HepG2 (cell line): ENCODE results near the gene S100A5. TPM values are rescaled to one million over a fixed set of nuclear protein-coding genes. Genes with fewer than 3 reads are reported as not detected.

ENCODE experiments used
- AGO1 ChIP-seq: fragments of 200-400 bp; formaldehyde crosslinking; IDR thresholded peaks from 2 replicates; pipeline ENCODE4 v1.6.1; 2017; ENCODE audit warnings: mild to moderate bottlenecking, low read depth, low read length, moderate library complexity; ENCODE audit not compliant: poor library complexity, severe bottlenecking
- AHDC1 ChIP-seq: sonication (generic); formaldehyde crosslinking; IDR thresholded peaks from 2 replicates; pipeline ENCODE4 v1.5.1; 2020; ENCODE audit warnings: mild to moderate bottlenecking, missing genetic modification reagents, borderline replicate concordance
- ARID2 ChIP-seq: sonication (generic); formaldehyde crosslinking; IDR thresholded peaks from 2 replicates; pipeline ENCODE4 v1.8.1; 2022; ENCODE audit warnings: mild to moderate bottlenecking, missing genetic modification reagents, borderline replicate concordance
- CSRNP2 ChIP-seq: sonication (generic); formaldehyde crosslinking; conservative IDR thresholded peaks from 2 replicates; pipeline ENCODE4 v1.8.0; 2022; ENCODE audit warnings: low read depth, missing genetic modification reagents
- FOSL2 ChIP-seq: sonication (generic); formaldehyde crosslinking; IDR thresholded peaks from 2 replicates; pipeline ENCODE4 v1.4.0; 2020; ENCODE audit warnings: missing genetic modification reagents
- HOMEZ ChIP-seq: IDR thresholded peaks from 2 replicates; pipeline ENCODE4 v1.6.1; 2016; ENCODE audit warnings: low read depth
- IKZF5 ChIP-seq: IDR thresholded peaks from 2 replicates; pipeline ENCODE4 v1.6.1; 2018; ENCODE audit warnings: missing genetic modification reagents, mild to moderate bottlenecking, missing compliant biosample characterization
- PCBP2 ChIP-seq: fragments of 200-400 bp; formaldehyde crosslinking; optimal IDR thresholded peaks from 2 replicates; pipeline ENCODE3; 2018; ENCODE audit warnings: low read length, low read depth; ENCODE audit not compliant: poor library complexity, severe bottlenecking
- PRPF4 ChIP-seq: fragments of 200-400 bp; formaldehyde crosslinking; IDR thresholded peaks from 2 replicates; pipeline ENCODE4 v1.6.1; 2016; ENCODE audit warnings: low read length, low read depth; ENCODE audit not compliant: poor library complexity, severe bottlenecking
- RXRB ChIP-seq: IDR thresholded peaks from 2 replicates; pipeline ENCODE4 v1.6.1; 2016; ENCODE audit warnings: borderline replicate concordance, missing genetic modification reagents, missing compliant biosample characterization
- XRCC5 ChIP-seq: fragments of 200-400 bp; formaldehyde crosslinking; optimal IDR thresholded peaks from 2 replicates; pipeline ENCODE3; 2017; ENCODE audit warnings: mild to moderate bottlenecking, low read length
- ZBTB43 ChIP-seq: sonication (generic); formaldehyde crosslinking; conservative IDR thresholded peaks from 2 replicates; pipeline ENCODE4 v1.4.0; 2020; ENCODE audit warnings: missing genetic modification reagents
- ZNF235 ChIP-seq: sonication (generic); formaldehyde crosslinking; IDR thresholded peaks from 2 replicates; pipeline ENCODE4 v1.8.1; 2023; ENCODE audit warnings: mild to moderate bottlenecking, missing genetic modification reagents, borderline replicate concordance
- ZNF331 ChIP-seq: sonication (generic); formaldehyde crosslinking; IDR thresholded peaks from 2 replicates; pipeline ENCODE4 v1.4.0; 2020; ENCODE audit warnings: missing genetic modification reagents
- ZNF354B ChIP-seq: sonication (generic); formaldehyde crosslinking; IDR thresholded peaks from 2 replicates; pipeline ENCODE4 v1.8.0; 2022; ENCODE audit warnings: mild to moderate bottlenecking, missing genetic modification reagents
- ZNF878 ChIP-seq: sonication (generic); formaldehyde crosslinking; IDR thresholded peaks from 2 replicates; pipeline ENCODE4 v1.8.1; 2023; ENCODE audit warnings: mild to moderate bottlenecking, missing genetic modification reagents, moderate library complexity
- polyA plus RNA-seq, 8 experiments: library from polyadenylated mRNA; depleted of rRNA in 3 of 8; stranded (reverse) in 7 of 8; unstranded in 1 of 8; fragments of >200 nt; fragmentation: Illumina TruSeq in 4 of 8; extraction: Trizol in 4 of 8; gene quantifications; 2 replicates each; pipeline versions ENCODE4 v1.2.1 to v1.2.3, GENCODE V29; 2011 to 2016; ENCODE audit warnings: low read depth in 4 of 8, missing spikeins in 1 of 8, mixed read lengths in 1 of 8; ENCODE audit not compliant: insufficient read depth in 1 of 8
- total RNA-seq, 5 experiments: library from RNA; depleted of rRNA; stranded (reverse); fragments of >200 nt; fragmentation: Illumina TruSeq; extraction: Trizol; gene quantifications; 2 replicates each; pipeline ENCODE4 v1.2.3, GENCODE V29; 2016; ENCODE audit warnings: low read depth in 1 of 5

The S100A5 gene
- total and polyA plus RNA-seq, 2 of the 13 experiments (the other 11 are each of a cell fraction or from before 2014, with no cell fraction given): not detected

GRCh38 chr1:153532769-153533599 lies 7.8 kb downstream of the S100A5 start (continued):
- TF ChIP-seq HOMEZ (CRISPR knock-in tag): no peak
- peak; percentile 99 for TF ChIP-seq ZNF331
- peak; percentile 64 for TF ChIP-seq XRCC5
- no peak for TF ChIP-seq ZBTB43
- TF ChIP-seq RXRB (CRISPR knock-in tag): peak; percentile 28; the same call in 1 of the 2 replicates
- TF ChIP-seq FOSL2 (CRISPR knock-in tag): peak; percentile 54; the same call in 1 of the 2 replicates
- TF ChIP-seq ZNF878: peak; percentile 17; the same call in 1 of the 2 replicates
- no peak for TF ChIP-seq CSRNP2 (CRISPR knock-in tag)
- peak; percentile 10; the same call in 1 of the 2 replicates for TF ChIP-seq AHDC1
- no peak for TF ChIP-seq ZNF235 (CRISPR knock-in tag)
- no peak for TF ChIP-seq IKZF5
- no peak for TF ChIP-seq PCBP2
- TF ChIP-seq PRPF4: no peak
- no peak for TF ChIP-seq ZNF354B (CRISPR knock-in tag)
- peak; percentile 26 for TF ChIP-seq AGO1
- no peak for TF ChIP-seq ARID2
